Embryonic facial prominence (tissue), 1 donor: ENCODE measurements around the gene MARK1.

ENCODE experiments used
- DNase-seq: peaks from one replicate; pipeline ENCODE4 v3.0.0-alpha.2; 2016; ENCODE audit errors: extremely low spot score

Gene MARK1

DNA sequence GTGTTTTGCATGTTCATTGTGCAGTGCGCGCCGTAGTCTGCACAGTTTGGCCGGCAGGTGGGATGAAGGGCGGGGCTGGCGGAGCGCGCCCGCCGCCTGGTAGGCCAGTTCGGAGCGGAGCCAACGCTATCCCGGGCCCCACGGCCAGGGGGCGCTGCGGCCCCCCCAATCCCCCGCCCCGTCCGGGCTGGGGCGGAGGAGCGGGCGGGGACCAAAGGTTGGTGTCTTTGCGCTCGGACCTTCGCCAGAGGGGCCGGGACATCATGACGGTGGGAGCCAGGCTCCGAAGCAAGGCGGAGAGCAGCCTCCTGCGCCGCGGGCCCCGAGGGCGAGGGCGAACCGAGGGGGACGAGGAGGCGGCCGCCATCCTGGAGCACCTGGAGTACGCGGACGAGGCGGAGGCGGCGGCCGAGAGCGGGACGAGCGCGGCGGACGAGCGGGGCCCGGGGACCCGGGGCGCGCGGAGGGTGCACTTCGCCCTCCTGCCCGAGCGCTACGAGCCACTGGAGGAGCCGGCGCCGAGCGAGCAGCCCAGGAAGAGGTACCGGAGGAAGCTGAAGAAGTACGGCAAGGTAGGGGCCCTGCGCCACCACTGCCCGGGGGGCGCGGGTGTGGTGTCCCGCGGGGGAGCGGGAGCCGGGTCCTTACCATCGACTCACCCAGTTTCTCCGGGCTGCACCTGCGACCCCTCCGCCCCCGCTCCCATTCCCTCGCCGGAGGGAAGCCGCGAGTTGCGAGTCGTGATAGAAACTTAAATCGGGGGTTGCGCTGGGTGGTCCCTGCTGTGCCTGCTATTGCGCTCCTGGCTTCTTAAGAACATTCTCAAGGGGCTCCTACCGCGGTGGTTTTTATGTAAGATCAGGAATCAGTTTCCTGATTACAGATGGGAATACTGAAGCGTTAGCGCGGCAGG, 162.5 kb downstream of the MARK1 start, which contains the start of gene C1orf115:
TSS of gene C1orf115 (plus strand) at position 224 of the 913 bp plus-strand sequence. CDS start at position 264, 40 bp downstream.
- no peak for DNase-seq

DNA sequence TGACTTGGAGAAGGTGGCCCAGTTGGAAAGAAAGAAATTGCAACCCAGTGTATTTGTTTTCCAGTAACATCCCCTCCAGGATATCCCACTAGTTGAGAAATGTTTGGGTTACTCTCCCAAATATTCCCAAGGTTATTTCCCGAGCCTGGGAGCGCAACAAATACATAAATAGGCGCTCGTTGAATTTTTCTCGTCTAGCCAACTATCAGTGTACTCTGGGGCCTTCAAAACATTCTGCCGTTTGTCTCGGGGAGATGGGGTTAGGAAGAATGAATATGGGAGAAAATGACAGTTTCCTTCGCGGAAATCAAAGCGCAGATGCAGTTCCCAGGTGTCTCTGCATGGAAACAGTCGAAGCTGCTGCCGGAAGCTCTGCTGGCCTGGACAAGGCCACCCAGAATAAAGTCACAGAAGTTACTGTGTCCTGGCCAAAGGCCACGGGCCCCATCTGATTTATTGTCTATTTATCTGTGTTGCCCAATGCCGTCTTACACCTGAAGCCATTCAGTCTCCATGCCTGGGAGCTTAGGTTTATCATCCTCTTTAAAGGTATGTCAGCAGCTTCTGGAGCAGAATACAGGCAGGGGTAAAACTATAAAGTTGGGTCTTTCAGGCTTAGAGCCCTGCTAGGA, 163.2 kb downstream of the MARK1 start:
- no peak for DNase-seq

DNA sequence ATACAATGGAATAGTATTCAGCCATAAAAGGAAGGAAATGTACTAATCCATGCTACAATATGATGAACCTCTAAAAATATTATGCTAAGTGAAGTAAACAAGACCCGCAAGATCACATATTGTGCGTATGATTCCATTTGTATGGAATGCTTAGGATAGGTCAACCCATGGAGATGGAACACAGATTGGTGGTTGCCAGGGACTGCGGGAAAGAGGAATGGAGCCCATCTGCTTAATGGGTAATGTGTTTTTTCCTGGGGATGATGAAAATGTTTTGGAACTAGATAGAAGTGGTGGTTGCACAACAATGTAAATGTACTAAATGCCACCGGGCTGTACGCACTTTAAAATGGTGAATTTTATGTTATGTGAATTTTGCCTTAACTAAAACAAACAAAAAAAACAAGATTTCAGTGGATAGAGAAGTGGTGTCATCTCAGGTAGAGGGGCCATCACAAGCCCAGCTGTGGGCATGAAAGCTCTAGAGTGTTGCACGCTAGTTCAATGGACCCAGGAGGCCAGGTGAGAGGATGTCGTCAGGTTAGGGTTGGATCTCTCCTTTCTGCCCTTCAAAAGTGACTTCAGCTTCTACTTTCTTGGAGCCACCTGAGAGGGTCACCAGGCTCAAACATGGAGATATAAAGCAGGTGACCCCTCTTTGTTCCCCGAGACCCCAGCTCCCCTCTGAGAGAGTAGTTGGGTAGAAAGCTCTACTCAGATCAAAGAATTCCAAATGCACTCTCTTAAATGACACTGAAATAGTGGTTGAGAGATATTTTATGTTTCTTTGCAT, 164.7 kb downstream of the MARK1 start:
- no peak for DNase-seq

DNA sequence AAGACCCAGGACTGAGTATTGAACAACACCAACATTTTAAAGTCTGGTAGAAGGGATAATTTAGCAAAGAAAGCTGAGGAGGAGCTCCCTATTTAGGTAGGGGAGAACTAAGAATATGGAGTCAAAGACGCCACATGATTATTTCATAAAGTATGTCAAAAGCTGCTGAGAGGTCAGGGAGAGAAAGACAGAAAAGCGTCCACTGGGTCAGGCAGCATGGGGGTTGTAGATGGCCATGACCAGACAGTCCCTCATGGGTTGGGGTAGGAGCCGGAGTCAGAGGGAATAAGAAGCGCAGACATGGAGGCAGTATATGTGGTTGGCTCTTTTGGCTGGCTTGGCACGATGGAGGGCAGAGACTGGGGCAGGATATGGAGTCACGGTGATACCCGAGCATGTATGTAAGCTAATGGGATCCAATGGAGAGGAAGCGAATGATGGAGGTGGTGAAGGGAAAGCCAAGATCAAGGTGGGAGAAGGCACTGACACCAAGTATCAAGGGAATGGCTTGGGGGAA, 167.0 kb downstream of the MARK1 start:
- no peak for DNase-seq

DNA sequence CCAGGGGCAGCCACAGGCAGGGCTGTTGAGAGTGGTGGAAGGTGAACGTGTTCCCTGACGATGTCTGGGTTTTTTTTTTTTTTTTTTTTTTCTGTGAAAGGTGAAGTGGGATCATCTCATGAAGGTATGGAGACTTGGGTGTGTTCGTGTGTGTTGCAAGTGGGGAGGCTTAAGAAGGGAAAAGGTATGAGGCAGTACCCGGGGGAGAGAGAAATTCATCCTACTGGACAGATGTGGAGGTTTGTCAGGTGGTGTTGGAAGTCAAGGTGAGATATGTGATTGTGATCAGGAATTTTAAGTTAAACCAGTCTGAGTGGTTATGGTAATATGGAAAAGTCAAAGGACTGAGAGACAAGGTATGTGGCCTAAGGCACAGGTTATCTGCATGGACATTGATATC, 167.5 kb downstream of the MARK1 start:
- DNase-seq, result no peak

DNA sequence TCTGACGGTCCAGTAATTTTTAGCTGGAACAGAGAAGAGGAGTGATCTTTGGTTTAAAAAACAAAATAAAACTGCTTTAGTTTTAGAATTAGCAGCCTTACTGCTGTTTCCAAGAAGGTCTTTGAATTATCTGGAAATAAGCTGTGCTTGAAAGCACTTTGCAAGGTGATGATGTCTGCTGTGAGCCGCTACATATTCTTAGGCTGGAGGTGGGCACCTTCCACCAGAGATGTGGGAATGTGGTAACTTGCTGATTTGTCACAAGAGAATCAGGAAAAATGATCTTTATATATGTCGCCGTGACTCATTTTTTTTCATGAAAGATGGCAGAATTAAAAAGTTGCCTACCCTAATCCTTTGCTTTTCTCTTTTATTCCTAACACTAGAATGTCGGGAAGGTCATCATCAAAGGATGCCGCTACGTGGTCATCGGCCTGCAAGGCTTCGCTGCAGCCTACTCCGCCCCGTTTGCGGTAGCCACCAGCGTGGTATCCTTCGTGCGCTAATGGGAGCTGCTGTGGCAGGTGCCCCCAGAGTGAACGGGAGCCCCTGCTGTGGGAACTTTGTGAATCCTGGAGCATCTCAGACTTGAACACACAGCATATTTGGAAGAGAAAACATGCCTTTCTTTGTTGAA, 168.4 kb downstream of the MARK1 start:
- DNase-seq, result no peak

DNA sequence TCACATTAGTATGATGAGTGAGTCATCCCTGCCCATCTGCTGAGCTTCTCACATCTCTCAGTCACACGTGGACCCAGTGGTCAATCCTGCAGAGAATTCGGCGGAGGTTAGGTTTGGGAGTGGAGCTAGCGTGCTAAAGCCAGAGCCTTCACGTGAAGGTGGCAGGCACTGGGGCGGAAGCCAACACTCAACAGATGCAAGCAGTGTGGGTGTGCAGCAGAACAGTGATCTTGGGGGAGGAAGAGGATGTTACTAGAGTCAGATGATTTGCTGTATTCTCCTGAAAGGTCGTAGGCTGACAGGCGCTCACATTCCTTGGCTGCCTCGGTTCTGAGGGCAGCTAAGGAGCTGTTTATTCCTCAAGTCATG, 168.9 kb downstream of the MARK1 start:
- DNase-seq, result no peak

DNA sequence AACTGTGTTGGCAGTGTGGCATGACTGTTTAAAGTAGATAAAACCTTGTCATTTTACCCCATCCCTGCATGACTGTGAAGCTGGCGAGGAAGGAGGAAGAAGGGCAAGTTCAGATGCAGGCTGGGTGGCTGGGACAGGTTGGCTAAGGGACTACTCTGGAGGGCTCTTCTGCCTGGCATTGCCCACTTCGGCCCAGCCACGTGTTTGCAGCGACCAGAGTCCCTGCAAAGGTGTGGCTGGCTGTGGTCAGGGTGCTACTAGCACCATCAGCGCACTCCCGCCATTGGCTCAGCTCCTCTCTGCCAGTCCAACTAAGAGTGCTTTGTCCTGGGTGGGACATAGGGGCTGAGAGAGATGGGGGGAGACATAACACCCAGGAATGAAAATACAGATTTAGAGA, 169.4 kb downstream of the MARK1 start:
- DNase-seq, result no peak

DNA sequence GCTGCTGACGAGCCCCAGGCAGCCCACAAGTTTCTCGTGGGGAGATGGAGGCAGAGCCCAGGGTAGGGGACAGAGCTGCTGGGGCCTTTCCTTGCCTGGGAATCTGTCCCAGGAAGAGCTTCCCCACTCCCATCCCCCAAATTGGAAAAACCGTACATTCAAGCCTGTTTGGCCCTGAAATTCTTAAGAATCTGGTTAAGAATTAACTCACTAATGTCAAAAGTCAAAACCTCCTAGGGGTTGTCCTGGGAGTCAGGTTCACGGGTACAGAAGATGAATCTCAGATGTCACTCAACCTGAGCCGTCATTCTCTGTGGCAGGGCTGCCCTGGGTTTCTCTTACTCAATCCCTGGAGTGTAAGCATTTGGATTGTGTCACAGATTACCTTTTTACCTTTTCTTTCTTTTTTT, 170.7 kb downstream of the MARK1 start:
- no peak for DNase-seq

DNA sequence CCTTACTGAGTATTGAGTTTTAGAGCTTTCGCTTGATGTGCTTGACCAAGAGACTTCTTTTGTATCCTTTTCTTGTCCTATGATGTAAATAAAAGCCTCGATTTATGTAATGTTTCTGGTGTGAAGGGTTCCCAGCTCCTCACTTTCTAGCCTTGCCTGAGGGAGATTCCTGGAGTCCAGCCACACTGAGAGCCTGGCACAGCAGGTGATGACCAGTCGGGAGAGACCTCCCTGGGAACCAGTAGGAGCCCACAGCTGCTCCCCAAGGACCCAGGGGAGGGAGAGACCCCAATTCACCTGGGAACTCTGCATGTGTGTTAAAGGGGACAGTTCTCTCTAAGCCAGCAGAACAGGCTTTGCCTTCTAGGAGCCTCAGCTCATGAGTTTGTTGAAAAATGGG, 171.1 kb downstream of the MARK1 start:
- DNase-seq, result no peak

DNA sequence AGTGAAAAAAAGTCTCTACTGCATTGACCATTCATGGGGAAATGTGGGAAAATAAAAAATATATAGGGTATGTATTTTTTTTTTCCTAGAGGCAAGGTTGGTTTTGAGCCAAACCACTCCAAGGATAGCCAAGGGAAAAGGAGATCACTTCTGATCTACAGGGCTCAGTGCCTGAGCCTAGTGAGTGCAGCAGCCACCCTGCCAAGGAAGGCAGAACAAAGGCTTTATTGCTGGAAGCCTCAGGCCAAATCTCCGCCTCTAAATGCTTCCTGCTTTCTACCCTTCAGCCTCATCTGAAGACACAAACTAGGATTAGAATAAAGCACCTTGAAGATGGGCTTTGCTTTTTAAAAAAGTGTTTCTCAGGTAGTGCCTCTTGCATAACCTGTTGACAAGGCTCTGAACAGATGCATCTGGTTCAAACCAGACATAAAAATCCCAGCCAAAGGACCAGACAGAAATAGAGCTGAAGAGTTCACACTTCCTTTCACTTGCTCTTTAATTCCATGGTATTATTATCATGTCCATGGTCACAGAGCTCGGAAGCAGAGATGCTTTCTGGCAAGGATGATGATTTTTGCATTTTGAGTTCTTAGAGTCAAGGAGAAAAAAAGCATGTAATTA, 172.7 kb downstream of the MARK1 start:
- no peak for DNase-seq

DNA sequence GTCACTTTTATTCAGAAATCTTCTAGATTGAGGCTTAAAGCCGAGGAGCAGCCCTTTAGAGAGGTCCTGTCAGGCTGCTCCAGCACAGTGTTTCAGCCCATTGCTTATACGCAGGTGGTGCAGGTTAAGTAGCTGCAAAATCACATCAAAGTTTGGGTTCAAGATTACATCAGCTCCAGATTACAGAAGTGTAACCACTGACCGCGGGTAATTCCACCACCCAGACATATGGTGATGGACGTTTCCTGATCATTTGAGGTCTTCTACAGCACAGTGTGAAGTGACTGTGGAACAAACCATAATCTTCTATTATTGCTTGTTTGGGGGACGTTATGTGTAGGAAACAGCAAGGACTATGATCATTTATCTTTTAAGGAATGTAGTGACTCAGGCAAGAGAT, 174.0 kb downstream of the MARK1 start:
- DNase-seq, result no peak

DNA sequence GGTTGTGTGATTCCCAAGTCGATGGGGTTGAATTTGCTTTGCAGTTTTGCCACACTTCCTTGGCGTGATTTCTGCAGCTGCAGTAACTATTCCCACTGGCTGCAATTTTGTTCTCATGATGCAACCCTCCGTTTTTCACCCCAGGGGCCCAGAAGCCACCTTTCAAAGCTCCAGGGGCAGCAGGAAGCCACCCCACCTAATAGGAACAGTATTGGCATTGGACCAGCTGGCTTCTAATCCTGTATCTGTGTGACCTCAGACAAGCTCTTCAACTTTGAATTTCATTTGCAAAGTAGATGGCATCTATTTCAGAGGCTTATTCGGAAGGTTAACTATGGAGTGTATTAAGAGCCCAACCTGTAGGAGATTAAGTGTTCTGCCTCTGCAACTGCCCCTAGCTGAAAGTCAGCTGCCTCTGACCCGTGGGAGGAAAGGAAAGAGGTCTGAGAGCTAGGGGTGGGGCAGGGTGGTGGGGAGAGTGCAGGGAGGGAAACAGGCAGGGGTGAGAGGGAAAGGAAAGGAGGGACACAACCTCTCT, 174.9 kb downstream of the MARK1 start:
- no peak for DNase-seq

DNA sequence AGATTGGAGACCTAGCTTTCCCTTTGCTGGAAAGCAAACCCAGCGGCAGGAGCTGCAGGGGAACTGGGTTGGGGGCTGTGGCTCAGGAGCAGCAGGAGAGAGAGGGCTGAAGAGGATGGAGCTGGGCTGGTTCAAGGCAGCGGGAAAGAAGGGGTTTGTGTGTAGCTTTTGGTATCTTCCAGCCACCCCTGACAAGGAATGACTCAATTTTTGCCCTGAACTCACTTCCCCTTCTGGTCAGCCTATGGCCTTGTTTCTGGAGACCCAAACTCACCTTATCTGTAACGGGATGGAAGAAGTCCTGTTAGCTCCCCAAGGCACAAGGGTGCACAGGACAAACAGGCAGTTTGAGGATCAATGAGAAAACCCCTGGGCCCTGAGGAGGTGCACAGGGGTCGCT, 175.4 kb downstream of the MARK1 start:
- no peak for DNase-seq

DNA sequence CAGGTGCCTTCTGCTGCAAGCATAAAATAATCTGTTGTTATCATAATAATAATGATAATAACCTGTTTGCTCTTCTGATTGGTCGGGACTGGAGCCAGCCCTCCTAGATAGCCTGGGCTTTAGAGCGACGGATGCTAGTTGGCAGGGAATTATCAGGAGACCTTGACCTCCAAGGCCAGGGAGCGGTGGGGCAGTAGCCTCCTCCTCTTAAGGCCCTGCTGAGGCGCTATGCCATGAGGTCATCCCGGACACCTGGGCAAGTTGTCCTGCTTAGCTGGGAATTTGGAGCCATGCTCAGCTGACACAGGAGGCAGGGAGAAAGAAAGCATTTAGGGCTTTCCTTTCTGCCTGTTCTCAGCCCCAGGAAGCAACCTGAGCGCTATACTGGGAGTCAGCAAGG, 177.8 kb downstream of the MARK1 start:
- DNase-seq, result no peak

DNA sequence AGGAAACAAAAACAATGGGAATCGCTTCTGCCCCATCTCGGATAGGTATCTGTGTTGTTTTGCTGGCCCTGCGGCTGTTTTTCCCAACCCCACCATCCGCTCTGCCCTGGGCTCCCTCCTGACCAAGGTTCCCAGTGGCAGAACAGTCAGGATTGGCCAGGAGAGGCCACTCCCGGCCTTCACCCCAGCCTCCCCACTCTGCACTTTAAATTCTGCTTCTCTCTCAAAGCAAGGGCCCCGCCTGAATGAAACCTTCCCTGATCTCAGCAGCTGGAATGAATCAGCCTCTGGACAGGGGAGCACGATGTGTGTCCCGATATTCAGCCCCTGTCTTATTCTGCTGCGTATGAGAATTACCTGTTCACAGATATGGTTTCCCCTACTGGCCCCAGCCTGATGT, 178.5 kb downstream of the MARK1 start:
- no peak for DNase-seq

DNA sequence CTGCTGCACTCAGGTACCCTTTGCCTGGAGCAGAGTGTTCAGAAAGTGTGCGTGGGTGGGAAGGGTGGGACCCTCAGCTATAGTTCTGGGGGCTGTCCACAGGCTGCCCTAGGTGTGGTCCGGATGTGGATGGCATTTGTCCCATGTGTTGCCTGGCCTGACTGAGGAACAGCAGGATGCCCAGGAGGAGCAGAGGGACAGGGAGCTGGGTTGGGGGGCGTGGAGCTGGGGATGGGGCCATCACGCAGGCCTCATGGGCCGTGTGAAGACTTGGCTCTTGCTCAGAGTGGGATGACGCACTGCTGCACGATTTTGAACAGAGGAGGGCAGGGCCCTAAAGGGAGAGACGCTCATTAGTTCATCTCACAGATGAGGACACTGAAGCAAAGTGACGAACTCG, 179.2 kb downstream of the MARK1 start:
- DNase-seq, result no peak

DNA sequence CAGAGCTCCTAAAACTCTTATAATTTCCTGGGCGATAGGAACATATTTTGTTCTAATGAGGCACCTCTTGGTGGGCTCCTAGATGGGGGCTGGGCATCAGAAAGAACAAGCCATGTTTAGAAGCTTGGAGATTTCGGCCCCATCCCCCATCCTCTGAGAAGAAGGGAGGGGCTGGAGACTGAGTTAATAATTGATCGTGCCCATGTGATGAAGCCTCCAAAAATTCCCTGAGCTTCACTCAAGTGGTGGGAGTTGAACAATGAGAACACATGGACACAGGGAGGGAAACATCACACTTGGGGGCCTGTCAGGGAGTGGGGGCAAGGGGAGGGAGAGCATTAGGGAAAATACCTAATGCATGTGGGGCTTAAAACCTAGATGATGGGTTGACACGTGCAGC, 180.3 kb downstream of the MARK1 start:
- DNase-seq, result no peak

DNA sequence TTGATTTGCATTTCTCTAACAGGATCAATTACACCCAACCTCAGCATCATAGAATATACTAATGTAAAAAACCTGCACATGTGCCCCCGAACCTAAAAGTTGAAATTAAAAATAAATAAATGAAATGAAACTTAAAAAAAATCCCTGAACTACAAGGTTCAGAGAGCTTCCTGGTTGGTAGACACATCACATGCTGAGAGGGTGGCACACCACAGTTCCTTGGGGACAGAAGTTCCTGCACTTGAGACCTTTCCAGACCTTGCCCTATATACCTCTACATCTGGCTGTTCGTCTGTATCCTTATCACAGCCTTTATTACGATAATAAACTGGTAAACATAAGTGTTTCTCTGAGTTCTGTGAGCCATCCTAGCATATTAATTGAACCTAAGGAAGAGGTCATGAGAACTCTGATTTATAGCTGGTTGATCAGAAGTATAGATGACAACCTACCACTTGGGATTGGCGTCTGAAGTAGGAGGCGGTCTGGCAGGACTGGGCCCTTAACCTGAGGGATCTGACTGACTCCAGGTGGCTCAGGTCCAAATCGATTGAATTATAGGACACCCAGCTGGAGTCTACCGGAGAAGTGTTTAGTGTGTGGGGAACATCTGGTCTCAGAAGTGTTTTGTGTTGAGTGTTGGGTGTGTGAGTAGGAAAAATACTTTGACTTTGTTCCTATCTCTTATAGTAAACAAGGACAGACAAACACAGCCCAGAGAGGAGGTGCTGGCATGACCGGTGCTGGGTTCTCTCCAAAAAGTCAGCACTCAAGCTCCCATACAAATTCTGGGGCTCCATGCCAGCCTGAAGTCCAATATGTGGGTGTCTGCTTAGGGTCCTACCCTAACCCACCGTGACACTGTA, 181.2 kb downstream of the MARK1 start:
- no peak for DNase-seq

DNA sequence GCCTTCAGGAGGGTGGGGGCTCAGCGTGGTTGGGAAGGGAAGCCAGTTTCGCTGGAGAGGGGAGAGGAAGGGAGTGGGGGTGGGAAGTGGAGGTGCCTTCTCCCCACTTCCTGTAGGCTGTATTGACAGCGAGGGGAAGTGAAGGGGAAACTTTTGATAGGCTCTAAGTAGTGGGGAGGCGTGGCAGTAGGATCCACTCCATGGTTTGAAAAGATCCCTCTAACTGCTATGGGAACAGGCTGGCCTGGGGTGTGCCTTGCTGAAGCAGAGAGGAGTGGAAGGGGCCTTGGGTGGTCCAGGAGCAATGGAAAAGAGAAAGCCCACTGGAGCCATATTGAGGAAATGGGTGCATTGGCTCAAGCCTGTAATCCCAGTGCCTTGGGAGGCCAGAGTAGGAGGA, 182.4 kb downstream of the MARK1 start:
- no peak for DNase-seq
